ENCODE data around the gene DEFB121.

The DEFB121 gene

GRCh38 chr20:31363295-31363694 is 42.7 kb downstream of the DEFB121 start:
- no peak for DNase-seq (ENCODE audit: low read depth in 2 of 2)

- no peak for DNase-seq (ENCODE audit: low read depth in 2 of 2)
Measured at GRCh38 chr20:31355981-31356380, 50.0 kb downstream of the DEFB121 start.
